Thyroid gland (tissue), 4 donors: ENCODE results near the gene GABPB1. TPM values are rescaled to one million over a fixed set of nuclear protein-coding genes. Genes with fewer than 3 reads are reported as not detected.

Experiments
- DNase-seq, 2 donors: peaks; one replicate each; pipeline ENCODE4 v3.0.0-alpha.2; 2019
- H3K27ac ChIP-seq, 3 donors: fragments of 200-600 bp; sonication (generic); 1 replicate in 2 of 3; 2 replicates in 1 of 3; pipeline ENCODE4 v1.5.1; 2016 to 2019; ENCODE audit warnings: mild to moderate bottlenecking in 1 of 3, moderate library complexity in 1 of 3
- H3K27me3 ChIP-seq: fragments of 200-600 bp; sonication (generic); one replicate; pipeline ENCODE4 v1.5.1; 2019
- H3K36me3 ChIP-seq, 2 donors: fragments of 200-600 bp; sonication (generic); one replicate each; pipeline ENCODE4 v1.5.1; 2016 to 2019
- H3K4me1 ChIP-seq, 2 donors: fragments of 200-600 bp; sonication (generic); one replicate each; pipeline ENCODE4 v1.5.1; 2017 to 2019
- H3K4me3 ChIP-seq, 3 donors: fragments of 200-600 bp; sonication (generic); replicated peaks in 1 of 3; 1 replicate in 2 of 3; 2 replicates in 1 of 3; pipeline ENCODE4 v1.5.1; 2016; ENCODE audit warnings: mild to moderate bottlenecking in 1 of 3
- H3K9me3 ChIP-seq: fragments of 200-600 bp; sonication (generic); one replicate; pipeline ENCODE4 v1.5.1; 2017
- POLR2A ChIP-seq, 2 donors: fragments of 450-650 bp; IDR thresholded peaks; one replicate each; pipeline ENCODE4 v1.6.1; 2017; ENCODE audit warnings: antibody characterized with exemption in 2 of 2, mild to moderate bottlenecking in 2 of 2, moderate library complexity in 1 of 2
- WGBS, 2 donors: methylation state at CpG; one replicate each; pipeline ENCODE4 v1.1.5; 2017; 5-methylcytosine and 5-hydroxymethylcytosine counted together
- intact Hi-C: fragments of 100-400 bp; cut with DNase I; formaldehyde crosslinking; loops from one replicate; pipeline ENCODE4 v1.15.1; 2023
- total RNA-seq, 4 donors: library from RNA; depleted of rRNA; stranded (reverse); fragments of >200 nt; gene quantifications; one replicate each; pipeline ENCODE4 v1.2.3, GENCODE V29; 2016
- TF ChIP-seq, protein P1 (sequence below), 6 experiments: fragments of 200-600 bp in 3 of 6; fragments of 450-650 bp in 3 of 6; sonication (generic) in 3 of 6; IDR thresholded peaks; one replicate each; pipeline ENCODE4 v1.5.1; 2016 to 2019; ENCODE audit warnings: antibody characterized with exemption in 6 of 6, mild to moderate bottlenecking in 2 of 6, inconsistent platforms in 1 of 6, moderate library complexity in 1 of 6

Gene GABPB1
- total RNA-seq, 4 donors from 2014 or later, result 22.2 to 30.0 (median 27.3) TPM

DNA sequence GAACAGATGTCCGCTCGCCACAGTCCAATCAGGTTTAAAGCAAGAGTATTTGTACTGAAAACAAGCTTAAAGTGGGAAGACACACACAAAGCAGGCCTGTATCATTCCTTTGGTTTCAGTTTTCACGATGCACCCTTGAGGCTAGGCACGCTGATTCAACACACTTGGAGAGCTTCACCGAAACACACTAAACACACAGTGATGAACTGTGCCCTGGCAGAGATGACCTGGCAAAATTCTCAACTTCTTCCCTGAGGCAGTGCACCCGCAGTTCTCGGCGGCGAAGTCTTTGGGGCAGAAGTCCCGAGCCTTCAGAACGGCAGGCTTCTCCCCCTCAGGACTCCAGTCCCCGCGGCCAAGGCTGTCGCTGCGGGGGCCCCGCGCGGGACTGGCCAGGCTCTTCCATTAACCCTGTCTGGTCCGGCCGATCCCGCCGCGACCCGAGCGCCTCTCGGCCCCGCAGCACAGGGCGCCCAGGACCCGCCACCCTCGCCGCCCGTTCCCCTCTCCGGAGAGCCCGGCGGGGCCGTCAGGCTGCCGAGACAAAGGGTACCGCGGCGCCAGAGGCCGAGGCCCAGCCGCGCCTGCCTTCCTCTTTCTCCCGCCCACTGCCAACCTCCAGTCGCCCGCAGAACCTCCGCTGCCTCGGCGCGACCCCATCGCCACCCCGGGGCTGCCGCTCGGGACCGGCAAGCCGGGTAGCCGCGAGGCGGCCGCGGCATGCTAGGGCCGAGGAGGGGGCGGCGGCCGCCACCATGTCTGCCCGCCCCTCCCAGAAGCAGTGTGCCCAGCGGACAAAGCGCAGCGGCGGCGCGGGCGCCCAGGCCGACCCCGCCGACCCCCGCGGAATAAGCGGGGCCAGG lies 792 bp downstream of the GABPB1 start:
- 0% methylated on average over 9 to 55 of the region's 79 CpGs for WGBS, 2 donors
- Histone ChIP-seq H3K27ac (peak overlapping the region; percentile 98 to 99 (median 98)), H3K4me3 (peak overlapping the region; percentile 92 to 96 (median 93)), H3K4me1 (peaks cover 36 to 44% of the 10 kb centered on the region in 2 donors), H3K27me3 (no peaks in the 10 kb centered on the region), H3K9me3 (no peaks in the 10 kb centered on the region), H3K36me3 (no peaks in the 10 kb centered on the region)
- DNase-seq, result peak; percentile 59 to 71
- intact Hi-C loops, result loop anchor here (5.0 kb wide), 1 partner anchor 68 kb away; the partner anchor contains the start of gene USP8
- TF ChIP-seq, protein P1, sequence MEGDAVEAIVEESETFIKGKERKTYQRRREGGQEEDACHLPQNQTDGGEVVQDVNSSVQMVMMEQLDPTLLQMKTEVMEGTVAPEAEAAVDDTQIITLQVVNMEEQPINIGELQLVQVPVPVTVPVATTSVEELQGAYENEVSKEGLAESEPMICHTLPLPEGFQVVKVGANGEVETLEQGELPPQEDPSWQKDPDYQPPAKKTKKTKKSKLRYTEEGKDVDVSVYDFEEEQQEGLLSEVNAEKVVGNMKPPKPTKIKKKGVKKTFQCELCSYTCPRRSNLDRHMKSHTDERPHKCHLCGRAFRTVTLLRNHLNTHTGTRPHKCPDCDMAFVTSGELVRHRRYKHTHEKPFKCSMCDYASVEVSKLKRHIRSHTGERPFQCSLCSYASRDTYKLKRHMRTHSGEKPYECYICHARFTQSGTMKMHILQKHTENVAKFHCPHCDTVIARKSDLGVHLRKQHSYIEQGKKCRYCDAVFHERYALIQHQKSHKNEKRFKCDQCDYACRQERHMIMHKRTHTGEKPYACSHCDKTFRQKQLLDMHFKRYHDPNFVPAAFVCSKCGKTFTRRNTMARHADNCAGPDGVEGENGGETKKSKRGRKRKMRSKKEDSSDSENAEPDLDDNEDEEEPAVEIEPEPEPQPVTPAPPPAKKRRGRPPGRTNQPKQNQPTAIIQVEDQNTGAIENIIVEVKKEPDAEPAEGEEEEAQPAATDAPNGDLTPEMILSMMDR (IDR thresholded peaks at IDR 0.05), result no peak
- TF ChIP-seq POLR2A (IDR thresholded peaks at IDR 0.05), result peak in 1 of 2 donors; percentile 78

DNA sequence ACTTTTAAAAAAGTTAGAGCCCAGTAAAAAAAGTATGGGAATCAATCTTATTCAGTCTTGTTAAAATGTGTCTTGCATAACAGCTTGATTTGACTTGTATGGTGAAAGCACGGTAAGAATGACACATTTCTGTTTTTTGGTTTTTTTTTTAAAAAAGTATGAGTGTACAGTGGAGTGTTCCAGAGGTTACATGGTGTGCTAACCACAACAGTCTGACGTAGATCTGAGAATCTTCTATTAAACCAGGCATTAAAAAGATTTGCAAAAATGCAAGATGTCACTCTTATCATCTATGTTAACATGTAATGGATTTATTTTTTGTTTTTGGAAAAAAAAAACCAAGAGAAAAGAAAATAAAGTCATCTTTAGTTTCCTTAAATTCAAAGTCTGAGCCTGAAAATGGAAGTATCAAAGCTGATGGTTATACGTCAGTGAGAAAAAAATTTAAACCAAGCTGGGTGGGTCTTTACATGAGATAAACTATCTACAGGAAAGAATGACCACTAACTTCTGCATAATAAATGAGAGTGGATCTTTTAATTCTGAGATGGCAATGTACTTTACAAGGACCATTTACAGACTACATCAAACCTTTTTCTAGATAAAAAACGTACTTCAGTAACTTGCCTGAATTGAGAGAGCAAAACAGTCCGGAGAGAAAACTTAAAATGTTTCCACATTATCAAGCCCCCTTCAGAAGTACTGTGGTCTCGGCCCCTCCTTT lies 1.6 kb downstream of the GABPB1 start:
- TF ChIP-seq, protein P1 (IDR thresholded peaks at IDR 0.05), result no peak
- no peak for TF ChIP-seq POLR2A (IDR thresholded peaks at IDR 0.05)
- no peaks in the 10 kb centered on the region for H3K27me3 ChIP-seq
- intact Hi-C loops, result loop anchor here (5.0 kb wide), 1 partner anchor 69 kb away; the partner anchor contains the start of gene USP8
- H3K9me3 ChIP-seq, result no peaks in the 10 kb centered on the region
- DNase-seq, result no peak
- 4 to 5% methylated on average over 6 of the region's 6 CpGs for WGBS, 2 donors
- peak overlapping the region; percentile 98 to 99 (median 98) for H3K27ac ChIP-seq
- H3K4me3 ChIP-seq, result peak overlapping the region; percentile 92 to 96 (median 93)
- peaks cover 36 to 44% of the 10 kb centered on the region in 2 donors for H3K4me1 ChIP-seq
- no peaks in the 10 kb centered on the region for H3K36me3 ChIP-seq

DNA sequence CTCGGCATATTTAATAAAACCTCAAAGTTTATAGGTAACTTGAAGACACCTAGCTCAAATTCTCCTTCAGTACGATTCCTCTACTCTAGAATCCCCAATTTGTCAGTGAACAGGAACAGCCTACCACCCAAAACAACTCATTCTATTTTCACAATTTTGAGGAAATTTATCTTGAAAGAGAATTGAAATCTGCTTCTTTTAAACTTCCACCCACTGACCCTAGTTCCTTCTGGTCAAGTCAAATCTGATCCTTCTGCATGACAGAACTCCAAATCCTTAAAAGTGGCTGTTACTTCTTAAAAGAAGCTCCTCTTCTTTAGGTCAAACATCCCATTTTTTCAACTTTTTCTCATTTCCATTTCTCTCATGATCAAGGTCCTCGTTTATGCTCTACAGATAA lies 4.4 kb downstream of the GABPB1 start:
- 83 to 88% methylated on average over 3 of the region's 3 CpGs for WGBS, 2 donors
- intact Hi-C loops, result loop anchor here (5.0 kb wide), 1 partner anchor 72 kb away; the partner anchor contains the start of gene USP8
- H3K36me3 ChIP-seq, result no peaks in the 10 kb centered on the region
- no peak overlapping the region for H3K4me3 ChIP-seq
- H3K27ac ChIP-seq, result peak overlapping the region in 1 of 3 donors; percentile 24
- TF ChIP-seq POLR2A (IDR thresholded peaks at IDR 0.05), result no peak
- TF ChIP-seq, protein P1 (IDR thresholded peaks at IDR 0.05), result no peak
- no peak for DNase-seq
- H3K4me1 ChIP-seq, result peaks cover 24 to 30% of the 10 kb centered on the region in 2 donors
- H3K27me3 ChIP-seq, result no peaks in the 10 kb centered on the region
- H3K9me3 ChIP-seq, result no peaks in the 10 kb centered on the region

DNA sequence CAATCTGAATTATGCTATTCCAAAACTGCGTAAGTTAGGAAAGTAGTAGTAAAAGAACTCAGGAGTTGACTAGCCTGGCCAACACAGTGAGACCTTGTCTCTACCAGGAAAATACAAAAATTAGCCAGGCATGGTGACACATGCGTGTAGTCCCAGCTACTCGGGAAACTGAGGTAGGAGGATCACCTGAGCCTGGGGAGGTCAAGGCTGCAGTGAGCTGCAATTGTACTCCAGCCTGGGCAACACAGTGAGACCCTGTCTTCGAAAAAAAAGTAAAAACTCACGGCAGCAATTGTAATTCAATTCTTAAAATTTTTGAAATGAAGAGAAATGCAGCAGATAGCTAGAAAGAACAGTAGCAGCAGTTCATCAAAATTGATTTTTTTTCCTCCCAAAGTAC lies 9.7 kb downstream of the GABPB1 start:
- H3K27ac ChIP-seq, result no peak overlapping the region
- no peaks in the 10 kb centered on the region for H3K9me3 ChIP-seq
- H3K4me1 ChIP-seq, result peaks cover under 1 to 4% of the 10 kb centered on the region in 2 donors
- no peak overlapping the region for H3K4me3 ChIP-seq
- intact Hi-C loops, result no loop called here
- WGBS, 2 donors, result 93 to 96% methylated on average over 5 of the region's 5 CpGs
- no peaks in the 10 kb centered on the region for H3K27me3 ChIP-seq
- H3K36me3 ChIP-seq, result no peaks in the 10 kb centered on the region
- TF ChIP-seq POLR2A (IDR thresholded peaks at IDR 0.05), result no peak
- TF ChIP-seq, protein P1 (IDR thresholded peaks at IDR 0.05), result no peak
- no peak for DNase-seq
